Measurements from ENCODE around the gene ERBB4.

- TF ChIP-seq CTCF (IDR thresholded peaks at IDR 0.05) (no peak), ZFX (IDR thresholded peaks at IDR 0.05; ENCODE audit: borderline replicate concordance) (no peak)
Observed at GRCh38 chr2:211361383-211361782, 1177.2 kb downstream of the ERBB4 start.

Measured in 22Rv1 (cell line).